GM10266 (cell line): Measurements from ENCODE around the gene PRPH.
"Not testable (repeated sequence)": the region's sequence is repeated elsewhere in the genome, so short reads cannot be mapped to it uniquely, and the experiment has no call there.

Experiments used
- DNase-seq: peaks from one replicate; pipeline ENCODE4 v3.0.0; 2012; ENCODE audit errors: extremely low spot score
- TF ChIP-seq, protein P1 (sequence below): IDR thresholded peaks from 2 replicates; pipeline ENCODE4 v1.5.1; 2012; ENCODE audit warnings: mild to moderate bottlenecking, low read depth; ENCODE audit not compliant: control insufficient read depth, insufficient read depth; ENCODE audit errors: missing control alignments

Gene PRPH

DNA sequence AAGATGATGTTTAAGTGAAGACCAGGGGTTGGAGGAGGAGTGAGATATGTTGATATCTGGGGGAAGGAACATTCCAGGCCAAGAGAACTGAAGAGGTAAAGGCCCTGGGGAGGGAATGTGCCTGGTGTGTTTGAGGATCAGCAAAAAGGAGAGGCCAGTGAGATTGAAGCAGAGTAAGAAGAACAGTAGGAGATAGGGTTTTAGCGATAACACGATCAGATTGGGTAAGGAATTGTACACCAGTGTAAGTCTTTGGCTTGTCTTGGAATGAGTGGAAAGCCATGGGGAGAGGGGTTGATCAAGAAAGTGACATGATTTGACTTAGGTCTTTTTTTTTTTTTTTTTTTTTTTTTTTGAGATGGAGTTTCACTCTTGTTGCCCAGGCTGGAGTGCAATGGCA lies 32.9 kb downstream of the PRPH start:
- TF ChIP-seq, protein P1, sequence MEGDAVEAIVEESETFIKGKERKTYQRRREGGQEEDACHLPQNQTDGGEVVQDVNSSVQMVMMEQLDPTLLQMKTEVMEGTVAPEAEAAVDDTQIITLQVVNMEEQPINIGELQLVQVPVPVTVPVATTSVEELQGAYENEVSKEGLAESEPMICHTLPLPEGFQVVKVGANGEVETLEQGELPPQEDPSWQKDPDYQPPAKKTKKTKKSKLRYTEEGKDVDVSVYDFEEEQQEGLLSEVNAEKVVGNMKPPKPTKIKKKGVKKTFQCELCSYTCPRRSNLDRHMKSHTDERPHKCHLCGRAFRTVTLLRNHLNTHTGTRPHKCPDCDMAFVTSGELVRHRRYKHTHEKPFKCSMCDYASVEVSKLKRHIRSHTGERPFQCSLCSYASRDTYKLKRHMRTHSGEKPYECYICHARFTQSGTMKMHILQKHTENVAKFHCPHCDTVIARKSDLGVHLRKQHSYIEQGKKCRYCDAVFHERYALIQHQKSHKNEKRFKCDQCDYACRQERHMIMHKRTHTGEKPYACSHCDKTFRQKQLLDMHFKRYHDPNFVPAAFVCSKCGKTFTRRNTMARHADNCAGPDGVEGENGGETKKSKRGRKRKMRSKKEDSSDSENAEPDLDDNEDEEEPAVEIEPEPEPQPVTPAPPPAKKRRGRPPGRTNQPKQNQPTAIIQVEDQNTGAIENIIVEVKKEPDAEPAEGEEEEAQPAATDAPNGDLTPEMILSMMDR = no peak
- no peak for DNase-seq

DNA sequence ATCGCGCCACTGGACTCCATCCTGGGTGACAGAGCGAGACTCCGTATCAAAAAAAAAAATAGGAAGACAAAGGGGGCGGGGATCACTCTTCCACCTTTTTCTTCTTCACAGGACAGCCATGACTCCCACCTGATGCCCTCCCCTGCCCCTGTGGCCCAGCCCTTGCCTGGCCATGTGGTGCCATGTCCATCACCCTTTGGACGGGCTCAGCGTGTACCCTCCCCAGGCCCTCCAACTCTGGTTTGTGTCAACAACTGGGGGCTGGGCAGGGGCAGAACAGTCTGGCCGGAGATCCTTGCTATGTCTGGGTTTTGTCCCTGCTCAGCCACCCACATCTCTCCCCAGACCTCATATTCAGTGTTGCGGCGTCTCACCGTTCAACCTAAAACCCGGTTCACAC lies 33.9 kb downstream of the PRPH start:
- no peak for DNase-seq
- TF ChIP-seq, protein P1 = no peak

DNA sequence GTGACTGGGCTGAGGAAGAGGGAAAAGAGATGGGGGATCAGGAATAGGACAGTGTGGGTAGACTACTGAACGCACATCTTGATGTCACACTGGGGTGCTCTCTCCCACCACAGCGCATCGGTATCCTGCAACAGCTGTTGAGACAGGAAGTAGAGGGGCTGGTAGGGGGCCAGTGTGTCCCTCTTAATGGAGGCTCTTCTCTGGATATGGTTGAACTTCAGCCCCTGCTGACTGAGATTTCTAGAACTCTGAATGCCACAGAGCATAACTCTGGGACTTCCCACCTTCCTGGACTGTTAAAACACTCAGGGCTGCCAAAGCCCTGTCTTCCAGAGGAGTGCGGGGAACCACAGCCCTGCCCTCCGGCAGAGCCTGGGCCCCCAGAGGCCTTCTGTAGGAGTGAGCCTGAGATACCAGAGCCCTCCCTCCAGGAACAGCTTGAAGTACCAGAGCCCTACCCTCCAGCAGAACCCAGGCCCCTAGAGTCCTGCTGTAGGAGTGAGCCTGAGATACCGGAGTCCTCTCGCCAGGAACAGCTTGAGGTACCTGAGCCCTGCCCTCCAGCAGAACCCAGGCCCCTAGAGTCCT lies 35.2 kb downstream of the PRPH start:
- no peak for DNase-seq
- TF ChIP-seq, protein P1 = no peak

DNA sequence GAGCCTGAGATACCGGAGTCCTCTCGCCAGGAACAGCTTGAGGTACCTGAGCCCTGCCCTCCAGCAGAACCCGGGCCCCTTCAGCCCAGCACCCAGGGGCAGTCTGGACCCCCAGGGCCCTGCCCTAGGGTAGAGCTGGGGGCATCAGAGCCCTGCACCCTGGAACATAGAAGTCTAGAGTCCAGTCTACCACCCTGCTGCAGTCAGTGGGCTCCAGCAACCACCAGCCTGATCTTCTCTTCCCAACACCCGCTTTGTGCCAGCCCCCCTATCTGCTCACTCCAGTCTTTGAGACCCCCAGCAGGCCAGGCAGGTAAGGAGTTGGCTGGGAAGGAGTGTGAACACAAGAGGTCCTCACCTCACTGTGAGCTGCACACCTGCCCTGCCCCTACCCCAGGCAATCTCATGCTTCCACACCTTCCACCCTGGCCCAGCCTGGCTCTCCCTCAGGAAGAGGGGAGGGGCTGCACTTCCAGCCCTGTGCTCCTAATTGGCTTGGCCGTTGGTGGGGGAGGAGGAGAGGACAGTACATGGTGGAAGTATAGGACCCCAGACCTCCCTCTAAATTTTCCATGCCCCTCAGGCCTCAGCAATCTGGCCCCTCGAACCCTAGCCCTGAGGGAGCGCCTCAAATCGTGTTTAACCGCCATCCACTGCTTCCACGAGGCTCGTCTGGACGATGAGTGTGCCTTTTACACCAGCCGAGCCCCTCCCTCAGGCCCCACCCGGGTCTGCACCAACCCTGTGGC lies 35.9 kb downstream of the PRPH start:
- TF ChIP-seq, protein P1 = no peak
- DNase-seq = no peak

DNA sequence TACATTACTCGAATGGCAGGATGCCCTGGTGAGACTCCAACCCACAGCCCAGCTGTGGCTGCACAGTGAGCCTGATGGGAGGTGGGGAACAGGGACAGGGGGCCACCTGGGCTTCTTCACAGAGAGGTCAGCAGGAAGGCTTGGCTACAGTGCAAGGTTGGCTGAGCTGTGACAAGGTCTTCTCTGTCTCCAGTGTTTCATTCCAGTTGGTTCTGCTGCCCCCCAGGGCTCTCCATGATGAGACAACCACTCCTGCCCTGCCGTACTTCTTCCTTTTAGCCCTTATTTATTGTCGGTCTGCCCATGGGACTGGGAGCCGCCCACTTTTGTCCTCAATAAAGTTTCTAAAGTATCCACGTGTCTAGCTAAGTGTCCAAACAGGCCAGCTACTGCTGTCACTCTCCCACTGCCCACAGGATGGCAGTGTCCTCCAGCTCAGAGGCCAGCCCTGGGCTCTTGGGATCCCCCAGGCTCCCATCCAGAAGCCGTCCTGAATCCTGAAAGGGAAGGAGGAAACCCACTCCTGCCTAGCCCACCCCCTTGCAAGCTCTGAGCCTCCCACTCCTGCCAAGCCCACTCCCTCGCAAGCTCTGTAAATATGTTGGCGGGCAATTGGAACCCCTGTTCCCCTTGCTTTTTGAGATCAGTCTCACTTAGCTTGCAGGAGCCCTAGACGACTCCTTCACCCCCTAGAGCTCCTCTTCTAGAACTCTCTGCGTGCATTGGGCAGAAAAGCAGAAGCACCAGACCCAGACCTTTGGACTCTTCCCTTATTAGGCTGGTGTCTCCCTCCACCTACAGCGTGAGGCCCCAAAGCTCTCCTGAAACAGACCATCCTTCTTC lies 36.7 kb downstream of the PRPH start:
- peak; percentile 58 for DNase-seq
- TF ChIP-seq, protein P1 = peak; percentile 78

DNA sequence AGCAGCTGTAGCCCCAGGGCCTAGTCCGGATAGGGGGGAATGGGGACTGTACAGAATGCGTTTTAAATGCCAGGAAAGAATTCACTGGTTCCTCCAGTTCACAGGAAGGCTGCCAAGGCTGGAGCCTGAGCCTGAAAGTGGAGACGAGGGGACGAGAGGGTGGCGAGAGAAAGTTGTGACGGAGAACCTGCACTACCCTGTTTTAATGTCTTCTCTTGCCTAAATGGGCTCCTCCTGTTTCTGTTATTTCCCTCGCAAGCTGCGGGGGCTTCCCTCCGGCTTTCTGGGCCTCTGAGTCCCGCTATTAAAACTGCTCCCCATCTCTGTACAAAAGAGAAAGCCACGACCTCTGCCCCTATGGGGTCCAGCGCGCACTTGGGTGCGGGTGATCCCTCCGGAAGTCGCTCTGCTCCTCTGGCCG lies 37.5 kb downstream of the PRPH start:
- TF ChIP-seq, protein P1 = no peak

DNA sequence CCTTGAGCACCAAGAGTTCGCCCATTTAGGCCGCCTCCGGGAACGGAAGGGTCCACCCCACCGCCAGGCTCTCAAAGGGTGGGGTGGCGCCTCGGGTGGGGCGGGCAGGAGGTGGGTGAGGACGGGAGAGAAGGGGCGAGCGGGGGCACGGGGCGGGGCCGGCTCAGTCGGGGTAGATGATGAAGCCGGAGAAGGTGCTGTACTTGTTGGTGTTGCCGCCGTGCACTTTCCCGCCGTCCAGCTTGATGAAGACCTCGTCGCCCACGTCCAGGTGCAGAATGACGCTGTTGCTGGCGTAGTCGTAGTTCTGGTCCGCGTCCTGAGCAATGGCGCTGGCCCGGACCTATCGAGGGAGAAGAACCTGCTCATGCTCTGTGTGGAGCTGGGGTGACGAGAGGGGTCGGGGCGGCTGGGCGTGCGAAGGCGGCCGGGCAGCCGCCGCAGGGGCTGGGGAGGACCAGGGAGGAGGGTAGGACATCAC lies 38.0 kb downstream of the PRPH start:
- no peak for DNase-seq
- TF ChIP-seq, protein P1 = no peak

More for the DNA sequence above, 37.5 kb downstream of the PRPH start:
- DNase-seq = no peak

DNA sequence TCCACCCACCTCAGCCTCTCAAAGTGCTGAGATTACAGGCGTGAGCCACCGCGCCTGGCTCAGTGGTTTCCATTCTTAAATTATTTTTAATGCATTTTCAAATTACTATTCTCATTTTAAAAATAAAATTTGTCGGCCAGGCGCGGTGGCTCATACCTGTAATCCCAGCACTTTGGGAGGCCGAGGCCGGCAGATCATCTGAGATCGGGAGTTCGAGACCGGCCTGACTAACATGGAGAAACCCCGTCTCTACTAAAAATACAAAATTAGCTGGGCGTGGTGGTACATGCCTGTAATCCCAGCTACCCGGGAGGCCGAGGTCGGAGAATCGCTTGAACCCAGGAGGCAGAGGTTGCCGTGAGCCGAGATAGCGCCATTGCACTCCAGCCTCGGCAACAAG lies 38.8 kb downstream of the PRPH start:
- not testable (repeated sequence) for DNase-seq
